ENCODE results near the gene PRIM2.
A peak's percentile ranks its signal among the peaks of the same experiment; 100 is the strongest.
"Not testable (repeated sequence)": the region's sequence is repeated elsewhere in the genome, so short reads cannot be mapped to it uniquely, and the experiment has no call there.

The PRIM2 gene, protein sequence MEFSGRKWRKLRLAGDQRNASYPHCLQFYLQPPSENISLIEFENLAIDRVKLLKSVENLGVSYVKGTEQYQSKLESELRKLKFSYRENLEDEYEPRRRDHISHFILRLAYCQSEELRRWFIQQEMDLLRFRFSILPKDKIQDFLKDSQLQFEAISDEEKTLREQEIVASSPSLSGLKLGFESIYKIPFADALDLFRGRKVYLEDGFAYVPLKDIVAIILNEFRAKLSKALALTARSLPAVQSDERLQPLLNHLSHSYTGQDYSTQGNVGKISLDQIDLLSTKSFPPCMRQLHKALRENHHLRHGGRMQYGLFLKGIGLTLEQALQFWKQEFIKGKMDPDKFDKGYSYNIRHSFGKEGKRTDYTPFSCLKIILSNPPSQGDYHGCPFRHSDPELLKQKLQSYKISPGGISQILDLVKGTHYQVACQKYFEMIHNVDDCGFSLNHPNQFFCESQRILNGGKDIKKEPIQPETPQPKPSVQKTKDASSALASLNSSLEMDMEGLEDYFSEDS

GRCh38 chr6:57317060-57317943, at the start of gene PRIM2:
Gene PRIM2 (plus strand): TSS chr6:57317630. CDS start chr6:57318446, 816 bp downstream.
- peak within 1 kb of the TSS; percentile 95 for H3K4me3 ChIP-seq (ENCODE audit: low read length)
- H3K36me3 ChIP-seq (ENCODE audit: insufficient read depth, low read depth, low read length) = peaks cover 38% of the 10 kb centered on the region
- H3K9ac ChIP-seq (ENCODE audit: low read depth, low read length) = peak within 1 kb of the TSS; percentile 94
- H3K9me3 ChIP-seq (ENCODE audit: insufficient read depth, low read depth, low read length) = no peaks in the 10 kb centered on the region
- H3K27ac ChIP-seq (ENCODE audit: low read length) = peak within 1 kb of the TSS; percentile 53
- H3K4me1 ChIP-seq (ENCODE audit: insufficient read depth, low read length) = peaks cover 6% of the 10 kb centered on the region; the same call in 1 of the 2 replicates
- no peaks in the 10 kb centered on the region for H3K27me3 ChIP-seq (ENCODE audit: insufficient read depth, low read length)

DNA sequence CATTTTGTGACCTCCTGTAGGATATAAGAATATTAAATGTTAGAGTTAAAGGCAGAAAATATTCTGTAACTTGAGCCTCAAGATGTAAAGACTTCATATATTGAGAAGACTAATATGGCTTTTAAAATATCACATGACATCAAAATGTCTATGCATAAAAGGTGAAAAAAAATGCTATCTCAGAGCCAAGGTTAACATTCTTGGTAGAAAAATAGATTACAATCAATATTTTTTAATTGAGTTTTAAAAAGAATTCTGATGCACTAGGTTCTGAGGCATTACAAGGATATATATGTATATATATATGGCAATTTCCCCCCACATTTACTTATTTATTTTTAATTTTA, 49.2 kb upstream of the PRIM2 start:
- Histone ChIP-seq H3K27me3 (ENCODE audit: insufficient read depth, low read length) (no peaks in the 10 kb centered on the region), H3K9ac (ENCODE audit: low read depth, low read length) (no peak overlapping the region), H3K4me1 (ENCODE audit: insufficient read depth, low read length) (no peaks in the 10 kb centered on the region), H3K36me3 (ENCODE audit: insufficient read depth, low read depth, low read length) (no peaks in the 10 kb centered on the region), H3K4me3 (ENCODE audit: low read length) (no peak overlapping the region), H3K27ac (ENCODE audit: low read length) (no peak overlapping the region), H3K9me3 (ENCODE audit: insufficient read depth, low read depth, low read length) (peaks cover 2% of the 10 kb centered on the region; the same call in 1 of the 2 replicates)

- peaks cover 21% of the 10 kb centered on the region; the same call in 1 of the 2 replicates for H3K9me3 ChIP-seq (ENCODE audit: insufficient read depth, low read depth, low read length)
- not testable (repeated sequence) for H3K27me3 ChIP-seq (ENCODE audit: insufficient read depth, low read length); H3K36me3 ChIP-seq (ENCODE audit: insufficient read depth, low read depth, low read length); H3K4me3 ChIP-seq (ENCODE audit: low read length); H3K27ac ChIP-seq (ENCODE audit: low read length); H3K9ac ChIP-seq (ENCODE audit: low read depth, low read length); H3K4me1 ChIP-seq (ENCODE audit: insufficient read depth, low read length)
Observed at GRCh38 chr6:57274113-57274824, 43.2 kb upstream of the PRIM2 start.

- Histone ChIP-seq H3K4me3 (ENCODE audit: low read length) (no peak overlapping the region), H3K9me3 (ENCODE audit: insufficient read depth, low read depth, low read length) (peaks cover 21% of the 10 kb centered on the region; the same call in 1 of the 2 replicates), H3K27ac (ENCODE audit: low read length) (no peak overlapping the region)
Observed at GRCh38 chr6:57275384-57275783, 42.0 kb upstream of the PRIM2 start.

GRCh38 chr6:57276946-57277345, 40.5 kb upstream of the PRIM2 start:
- H3K27ac ChIP-seq (ENCODE audit: low read length) = no peak overlapping the region
- H3K9me3 ChIP-seq (ENCODE audit: insufficient read depth, low read depth, low read length) = peaks cover 21% of the 10 kb centered on the region; the same call in 1 of the 2 replicates
- H3K4me1 ChIP-seq (ENCODE audit: insufficient read depth, low read length) = no peaks in the 10 kb centered on the region
- no peaks in the 10 kb centered on the region for H3K27me3 ChIP-seq (ENCODE audit: insufficient read depth, low read length)
- H3K9ac ChIP-seq (ENCODE audit: low read depth, low read length) = no peak overlapping the region
- no peak overlapping the region for H3K4me3 ChIP-seq (ENCODE audit: low read length)
- H3K36me3 ChIP-seq (ENCODE audit: insufficient read depth, low read depth, low read length) = no peaks in the 10 kb centered on the region

More at GRCh38 chr6:57275384-57275783, 42.0 kb upstream of the PRIM2 start:
- no peaks in the 10 kb centered on the region for H3K36me3 ChIP-seq (ENCODE audit: insufficient read depth, low read depth, low read length)
- H3K27me3 ChIP-seq (ENCODE audit: insufficient read depth, low read length) = no peaks in the 10 kb centered on the region
- no peak overlapping the region for H3K9ac ChIP-seq (ENCODE audit: low read depth, low read length)
- no peaks in the 10 kb centered on the region for H3K4me1 ChIP-seq (ENCODE audit: insufficient read depth, low read length)

GRCh38 chr6:57278570-57278969, 38.9 kb upstream of the PRIM2 start:
- Histone ChIP-seq H3K9me3 (ENCODE audit: insufficient read depth, low read depth, low read length) (peaks cover 15% of the 10 kb centered on the region; the same call in 1 of the 2 replicates), H3K27me3 (ENCODE audit: insufficient read depth, low read length) (no peaks in the 10 kb centered on the region), H3K27ac (ENCODE audit: low read length) (no peak overlapping the region), H3K4me1 (ENCODE audit: insufficient read depth, low read length) (no peaks in the 10 kb centered on the region), H3K36me3 (ENCODE audit: insufficient read depth, low read depth, low read length) (no peaks in the 10 kb centered on the region), H3K9ac (ENCODE audit: low read depth, low read length) (no peak overlapping the region), H3K4me3 (ENCODE audit: low read length) (no peak overlapping the region)

- Histone ChIP-seq H3K27me3 (ENCODE audit: insufficient read depth, low read length) (no peaks in the 10 kb centered on the region), H3K9me3 (ENCODE audit: insufficient read depth, low read depth, low read length) (peaks cover 11% of the 10 kb centered on the region; the same call in 1 of the 2 replicates), H3K27ac (ENCODE audit: low read length) (no peak overlapping the region), H3K4me3 (ENCODE audit: low read length) (no peak overlapping the region), H3K9ac (ENCODE audit: low read depth, low read length) (no peak overlapping the region), H3K4me1 (ENCODE audit: insufficient read depth, low read length) (no peaks in the 10 kb centered on the region), H3K36me3 (ENCODE audit: insufficient read depth, low read depth, low read length) (no peaks in the 10 kb centered on the region)
Observed at GRCh38 chr6:57279013-57279412, 38.4 kb upstream of the PRIM2 start.

- Histone ChIP-seq H3K9ac (ENCODE audit: low read depth, low read length) (no peak overlapping the region), H3K4me3 (ENCODE audit: low read length) (no peak overlapping the region), H3K4me1 (ENCODE audit: insufficient read depth, low read length) (no peaks in the 10 kb centered on the region), H3K27ac (ENCODE audit: low read length) (no peak overlapping the region), H3K36me3 (ENCODE audit: insufficient read depth, low read depth, low read length) (no peaks in the 10 kb centered on the region), H3K27me3 (ENCODE audit: insufficient read depth, low read length) (no peaks in the 10 kb centered on the region), H3K9me3 (ENCODE audit: insufficient read depth, low read depth, low read length) (no peaks in the 10 kb centered on the region)
Observed at GRCh38 chr6:57283106-57283505, 34.3 kb upstream of the PRIM2 start.

GRCh38 chr6:57283911-57284455, 33.4 kb upstream of the PRIM2 start:
- no peaks in the 10 kb centered on the region for H3K4me1 ChIP-seq (ENCODE audit: insufficient read depth, low read length)
- H3K9ac ChIP-seq (ENCODE audit: low read depth, low read length) = no peak overlapping the region
- H3K9me3 ChIP-seq (ENCODE audit: insufficient read depth, low read depth, low read length) = no peaks in the 10 kb centered on the region
- H3K27ac ChIP-seq (ENCODE audit: low read length) = no peak overlapping the region
- no peaks in the 10 kb centered on the region for H3K36me3 ChIP-seq (ENCODE audit: insufficient read depth, low read depth, low read length)
- H3K4me3 ChIP-seq (ENCODE audit: low read length) = no peak overlapping the region
- no peaks in the 10 kb centered on the region for H3K27me3 ChIP-seq (ENCODE audit: insufficient read depth, low read length)

DNA sequence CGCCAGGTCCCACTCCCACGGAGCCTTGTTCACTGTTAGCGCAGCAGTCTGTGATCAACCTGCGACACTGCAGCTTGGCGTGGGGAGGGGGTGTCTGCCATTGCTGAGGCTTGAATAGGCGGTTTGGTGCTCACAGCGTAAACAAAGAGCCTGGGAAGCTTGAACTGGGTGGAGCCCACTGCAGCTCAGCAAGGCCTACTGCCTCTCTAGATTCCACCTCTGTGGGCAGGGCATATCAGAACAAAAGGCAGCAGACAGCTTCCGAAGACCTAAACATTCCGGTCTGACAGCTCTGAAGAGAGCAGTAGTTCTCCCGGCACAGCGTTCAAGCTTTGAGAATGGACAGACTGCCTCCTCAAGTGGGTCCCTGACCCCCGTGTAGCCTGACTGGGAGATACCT, 29.3 kb upstream of the PRIM2 start:
- not testable (repeated sequence) for H3K36me3 ChIP-seq (ENCODE audit: insufficient read depth, low read depth, low read length); H3K9me3 ChIP-seq (ENCODE audit: insufficient read depth, low read depth, low read length); H3K9ac ChIP-seq (ENCODE audit: low read depth, low read length); H3K27me3 ChIP-seq (ENCODE audit: insufficient read depth, low read length); H3K4me1 ChIP-seq (ENCODE audit: insufficient read depth, low read length); H3K27ac ChIP-seq (ENCODE audit: low read length); H3K4me3 ChIP-seq (ENCODE audit: low read length)

DNA sequence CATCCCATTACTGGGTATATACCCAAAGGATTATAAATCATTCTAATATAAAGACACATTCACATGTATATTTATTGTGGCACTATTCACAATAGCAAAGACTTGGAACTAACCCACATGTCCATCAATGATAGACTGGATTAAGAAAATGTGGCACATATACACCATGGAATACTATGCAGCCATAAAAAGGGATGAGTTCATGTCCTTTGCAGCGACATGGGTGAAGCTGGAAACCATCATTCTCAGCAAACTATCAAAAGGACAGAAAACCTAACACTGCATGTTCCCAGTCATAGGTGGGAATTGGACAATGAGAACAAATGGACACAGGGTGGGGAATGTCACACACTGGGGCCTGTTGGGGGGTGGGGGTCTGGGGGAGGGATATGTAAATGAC, 24.0 kb upstream of the PRIM2 start:
- H3K9ac ChIP-seq (ENCODE audit: low read depth, low read length); H3K4me1 ChIP-seq (ENCODE audit: insufficient read depth, low read length); H3K36me3 ChIP-seq (ENCODE audit: insufficient read depth, low read depth, low read length); H3K9me3 ChIP-seq (ENCODE audit: insufficient read depth, low read depth, low read length); H3K27ac ChIP-seq (ENCODE audit: low read length); H3K27me3 ChIP-seq (ENCODE audit: insufficient read depth, low read length); H3K4me3 ChIP-seq (ENCODE audit: low read length): not testable (repeated sequence)

Data from iPS-20b (cell line).